Activated naive CD8-positive, alpha-beta T cell treated with anti-CD3 and anti-CD28 coated beads for 36 hours (primary cell): Measurements from ENCODE around the gene PABPN1L. TPM values are rescaled to one million over a fixed set of nuclear protein-coding genes. Genes with fewer than 3 reads are reported as not detected.

Experiments used
- DNase-seq: peaks from one replicate; pipeline ENCODE4 v3.0.0; 2021
- H3K27ac Mint-ChIP-seq: one replicate; pipeline ENCODE4 v1.8.0; 2022; ENCODE audit warnings: mild to moderate bottlenecking, moderate library complexity, mixed read lengths
- H3K27me3 Mint-ChIP-seq: one replicate; pipeline ENCODE4 v1.8.0; 2022; ENCODE audit warnings: mild to moderate bottlenecking, mixed read lengths
- H3K36me3 Mint-ChIP-seq: one replicate; pipeline ENCODE4 v1.8.0; 2021; ENCODE audit warnings: mild to moderate bottlenecking, mixed read lengths
- H3K4me1 Mint-ChIP-seq: one replicate; pipeline ENCODE4 v1.8.0; 2021; ENCODE audit warnings: mixed read lengths
- H3K4me3 Mint-ChIP-seq: one replicate; pipeline ENCODE4 v1.8.0; 2022; ENCODE audit warnings: mild to moderate bottlenecking, moderate library complexity, mixed read lengths
- H3K9me3 Mint-ChIP-seq: one replicate; pipeline ENCODE4 v1.8.0; 2022; ENCODE audit warnings: mixed read lengths
- total RNA-seq, 2 experiments: library from RNA; stranded (reverse); gene quantifications; one replicate each; pipeline ENCODE4 v1.2.3, GENCODE V29; 2021

Gene PABPN1L
- total RNA-seq, 2 experiments from 2014 or later: not detected

DNA sequence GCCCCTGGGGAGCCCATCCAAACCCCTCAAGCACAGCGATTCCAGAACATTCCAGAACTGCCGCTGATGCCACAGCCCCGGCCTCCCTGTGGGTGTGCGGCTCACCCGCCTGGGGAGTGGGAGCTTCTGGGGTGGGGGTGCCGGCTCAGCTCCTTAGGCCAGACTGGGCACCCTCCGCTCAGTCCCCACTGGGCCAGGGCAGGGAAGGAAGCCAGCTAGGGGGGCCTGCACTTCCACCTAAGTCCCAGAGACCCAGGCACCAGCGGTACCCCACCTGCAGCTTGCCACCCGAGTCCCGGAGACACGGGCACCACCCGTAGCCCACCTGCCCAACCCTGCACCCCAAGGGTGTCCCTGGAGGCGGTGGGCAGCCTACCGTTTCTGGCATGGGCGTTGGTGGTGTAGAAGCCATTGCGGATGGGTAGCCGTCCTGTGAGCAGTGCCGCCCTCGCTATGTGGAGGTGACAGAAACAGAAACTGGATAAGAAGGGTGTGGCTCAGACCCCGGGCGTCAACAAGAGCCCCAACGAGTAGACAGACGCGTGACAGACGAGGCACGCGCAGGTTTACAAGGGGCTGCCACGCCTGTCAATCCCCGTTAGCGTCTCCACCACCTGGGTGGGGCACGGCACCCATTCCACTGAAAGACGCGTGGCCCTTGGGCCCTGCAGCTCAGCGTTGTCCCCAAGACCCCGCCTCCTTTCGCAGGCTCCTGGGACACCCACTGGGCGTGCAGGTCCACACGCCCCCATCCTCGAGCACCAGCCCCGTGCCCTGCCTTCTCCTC is 24.7 kb downstream of the PABPN1L start:
- H3K27me3 Mint-ChIP-seq: no peaks in the 10 kb centered on the region

DNA sequence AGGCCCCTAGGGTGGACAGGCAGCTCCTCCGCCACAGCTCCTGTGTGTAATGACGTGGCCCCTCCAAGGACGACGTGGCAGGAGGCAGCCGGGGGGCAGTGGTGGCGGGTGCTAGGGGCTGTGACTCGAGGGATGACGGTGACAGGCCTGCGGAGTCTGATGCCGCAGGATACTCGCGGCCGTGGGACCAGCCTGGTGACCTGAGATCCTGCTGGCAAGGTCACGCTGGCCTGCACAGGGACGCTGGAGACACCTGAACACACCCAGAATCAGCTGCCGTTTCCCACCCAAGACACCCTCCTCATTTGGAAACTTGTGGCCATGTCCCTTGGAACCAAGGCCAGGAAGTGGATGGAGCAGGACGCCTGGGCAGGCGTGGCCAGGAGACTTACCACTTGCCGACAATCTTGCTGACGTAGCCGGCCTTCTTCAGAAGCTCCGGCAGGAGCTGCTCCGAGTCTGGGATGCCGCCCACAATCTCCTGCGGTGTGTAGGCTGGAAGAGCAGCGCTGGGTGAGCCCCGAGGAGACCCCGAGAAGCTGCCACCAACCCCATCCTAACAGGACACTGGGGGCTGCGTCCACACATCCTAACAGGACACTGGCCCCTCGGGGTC is 25.8 kb downstream of the PABPN1L start:
- Mint-ChIP-seq H3K27ac (no peak overlapping the region), H3K27me3 (no peaks in the 10 kb centered on the region), H3K4me1 (no peaks in the 10 kb centered on the region), H3K9me3 (no peaks in the 10 kb centered on the region), H3K36me3 (peaks cover 4% of the 10 kb centered on the region), H3K4me3 (no peak overlapping the region)
- DNase-seq: no peak

More for the DNA sequence above, 24.7 kb downstream of the PABPN1L start:
- H3K4me3 Mint-ChIP-seq: no peak overlapping the region
- peaks cover 1% of the 10 kb centered on the region for H3K4me1 Mint-ChIP-seq
- peaks cover 4% of the 10 kb centered on the region for H3K36me3 Mint-ChIP-seq
- no peaks in the 10 kb centered on the region for H3K9me3 Mint-ChIP-seq
- no peak for DNase-seq
- H3K27ac Mint-ChIP-seq: no peak overlapping the region

DNA sequence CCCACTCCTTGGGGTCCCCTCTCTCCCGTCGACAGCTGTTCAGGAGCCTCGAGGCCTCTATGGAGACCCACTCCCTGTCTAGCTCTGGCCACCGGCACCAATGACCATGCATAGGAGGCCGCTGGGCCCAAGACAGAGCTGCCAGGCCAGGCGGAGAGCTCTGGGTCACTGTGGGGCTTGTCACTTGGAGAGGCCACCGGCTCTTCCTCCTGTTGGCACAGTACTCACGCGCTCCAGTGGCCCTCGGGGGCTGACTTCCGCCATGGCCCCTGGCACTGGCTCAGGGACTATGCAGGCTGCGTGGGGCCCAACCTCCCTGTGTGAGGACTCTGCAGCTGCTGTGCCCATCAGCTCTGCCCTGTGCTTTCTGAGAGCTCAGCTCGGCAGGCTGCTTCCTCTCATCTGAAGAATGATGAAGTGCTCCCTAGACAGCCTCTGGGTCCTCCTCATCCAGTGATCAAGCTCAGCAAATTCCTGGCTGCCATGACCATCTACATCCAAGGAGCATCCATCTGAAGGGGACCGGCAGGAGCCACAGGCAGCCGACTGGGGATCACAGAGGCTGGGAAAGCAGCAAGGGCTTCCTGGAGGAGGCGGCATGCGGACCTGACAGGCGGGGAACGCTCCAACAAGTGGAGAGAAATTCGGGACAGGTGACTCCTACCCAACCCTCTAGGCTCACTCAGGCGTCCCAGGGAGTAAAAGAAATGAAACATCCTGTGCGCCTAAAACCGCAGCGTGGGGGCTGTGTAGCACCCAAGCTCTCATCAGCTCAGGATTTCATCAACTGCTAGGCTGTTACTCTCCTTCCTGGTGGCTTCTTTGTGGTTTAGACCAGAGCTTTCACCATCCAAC is 26.5 kb downstream of the PABPN1L start:
- no peaks in the 10 kb centered on the region for H3K4me1 Mint-ChIP-seq
- H3K27ac Mint-ChIP-seq: no peak overlapping the region
- no peaks in the 10 kb centered on the region for H3K9me3 Mint-ChIP-seq
- H3K4me3 Mint-ChIP-seq: no peak overlapping the region
- no peaks in the 10 kb centered on the region for H3K27me3 Mint-ChIP-seq
- H3K36me3 Mint-ChIP-seq: peaks cover 4% of the 10 kb centered on the region
- no peak for DNase-seq

DNA sequence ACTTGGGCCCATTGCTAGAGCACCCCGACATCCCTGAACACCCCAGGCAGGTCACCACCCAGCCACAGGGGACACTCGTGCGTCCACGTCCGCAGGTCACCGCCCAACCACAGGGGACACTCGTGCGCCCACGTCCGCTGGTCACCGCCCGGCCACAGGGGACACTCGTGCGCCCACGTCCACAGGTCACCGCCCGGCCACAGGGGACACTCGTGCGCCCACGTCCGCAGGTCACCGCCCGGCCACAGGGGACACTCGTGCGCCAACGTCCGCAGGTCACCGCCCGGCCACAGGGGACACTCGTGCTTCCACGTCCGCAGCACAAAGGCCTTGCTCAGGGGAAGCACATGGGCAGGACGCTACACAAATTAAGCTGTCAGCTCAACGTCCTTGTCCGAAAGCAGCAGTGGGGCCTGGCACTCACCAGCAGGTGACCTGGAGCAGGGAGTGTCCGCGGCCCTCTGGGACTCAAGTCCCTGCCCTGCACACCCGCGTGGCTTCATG is 27.4 kb downstream of the PABPN1L start:
- Mint-ChIP-seq H3K36me3 (peaks cover 4% of the 10 kb centered on the region), H3K27me3 (no peaks in the 10 kb centered on the region), H3K27ac (no peak overlapping the region), H3K9me3 (no peaks in the 10 kb centered on the region), H3K4me3 (no peak overlapping the region), H3K4me1 (no peaks in the 10 kb centered on the region)
- DNase-seq: no peak

DNA sequence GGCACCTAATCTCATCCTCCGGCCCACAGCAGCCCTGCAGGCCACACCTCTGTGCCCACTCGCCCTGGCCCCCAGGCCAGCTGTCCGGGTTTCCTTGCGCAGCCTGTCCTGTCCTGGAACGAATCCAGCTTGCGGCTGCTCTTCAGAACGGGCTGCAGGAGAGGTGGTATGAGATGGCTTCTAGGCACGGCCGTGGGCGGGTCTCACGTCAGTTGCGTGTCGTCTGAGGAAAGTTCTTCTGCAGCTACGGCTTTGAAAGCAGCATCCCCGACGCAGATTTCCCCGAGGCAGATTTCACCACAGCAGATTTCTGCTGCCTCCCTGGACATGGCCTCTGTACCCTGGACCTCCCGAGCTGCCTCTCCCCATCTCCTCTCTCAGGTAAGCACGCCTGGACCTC is 27.9 kb downstream of the PABPN1L start:
- Mint-ChIP-seq H3K27me3 (no peaks in the 10 kb centered on the region), H3K36me3 (peaks cover 4% of the 10 kb centered on the region), H3K27ac (no peak overlapping the region), H3K4me1 (no peaks in the 10 kb centered on the region), H3K9me3 (no peaks in the 10 kb centered on the region), H3K4me3 (no peak overlapping the region)
- DNase-seq: no peak

DNA sequence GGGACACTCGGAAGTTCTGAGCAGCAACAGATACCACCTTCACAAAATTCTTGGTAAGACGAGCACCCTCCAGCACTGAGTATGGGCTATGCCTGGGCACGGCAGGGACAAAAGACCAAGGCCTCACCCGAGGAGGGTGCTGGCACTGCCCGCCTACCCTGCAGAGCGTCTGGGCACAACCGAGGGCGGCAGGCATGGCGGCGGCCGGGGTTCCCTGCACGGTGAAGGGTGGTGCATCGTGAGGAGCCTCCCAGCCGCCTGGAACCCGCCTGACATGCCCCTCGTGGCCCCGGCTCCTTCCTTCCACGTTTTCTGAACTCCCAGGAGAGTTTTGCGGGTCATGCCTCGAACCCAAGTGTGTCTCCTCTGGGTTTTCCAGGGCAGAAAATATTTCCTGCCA is 28.7 kb downstream of the PABPN1L start:
- no peak for DNase-seq
- Mint-ChIP-seq H3K9me3 (no peaks in the 10 kb centered on the region), H3K27me3 (no peaks in the 10 kb centered on the region), H3K36me3 (peaks cover 4% of the 10 kb centered on the region), H3K4me1 (no peaks in the 10 kb centered on the region), H3K27ac (no peak overlapping the region), H3K4me3 (no peak overlapping the region)

DNA sequence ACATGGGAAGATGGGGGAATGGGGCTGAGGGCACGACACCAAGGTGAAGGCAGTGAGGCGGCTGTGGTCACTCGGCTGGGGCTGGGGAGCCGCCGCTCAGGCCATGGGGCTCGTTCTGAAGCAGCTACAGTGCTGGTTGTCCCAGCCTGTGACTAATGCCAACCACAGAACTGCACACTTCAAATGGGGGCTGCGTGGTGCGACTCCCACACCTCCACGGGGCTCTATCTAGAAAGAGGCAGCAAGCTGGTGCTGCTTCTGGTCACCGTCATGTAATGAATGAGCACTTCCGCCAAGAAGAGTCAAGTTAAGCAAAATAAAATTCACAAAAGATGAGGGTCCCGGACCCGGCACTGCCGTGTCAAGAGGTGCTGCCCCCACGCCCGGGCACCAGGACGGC is 29.7 kb downstream of the PABPN1L start:
- Mint-ChIP-seq H3K4me3 (no peak overlapping the region), H3K27me3 (no peaks in the 10 kb centered on the region), H3K27ac (no peak overlapping the region), H3K4me1 (no peaks in the 10 kb centered on the region), H3K9me3 (no peaks in the 10 kb centered on the region), H3K36me3 (peaks cover 4% of the 10 kb centered on the region)
- no peak for DNase-seq

DNA sequence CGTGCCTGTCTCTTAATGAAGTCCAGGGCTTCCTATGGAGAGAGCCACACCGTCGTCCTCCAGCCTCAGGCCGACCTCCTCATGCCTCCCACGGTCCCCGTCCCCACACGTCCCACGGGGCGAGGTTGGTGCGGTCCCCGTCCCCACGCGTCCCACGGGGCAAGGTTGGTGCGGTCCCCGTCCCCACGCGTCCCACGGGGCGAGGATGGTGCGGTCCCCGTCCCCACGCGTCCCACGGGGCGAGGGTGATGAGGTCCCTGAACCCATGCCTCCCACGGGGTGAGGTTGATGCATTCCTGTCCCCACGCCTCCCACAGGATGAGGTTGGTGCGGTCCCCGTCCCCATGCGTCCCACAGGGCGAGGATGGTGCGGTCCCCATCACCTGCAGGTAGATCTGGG is 30.6 kb downstream of the PABPN1L start:
- no peaks in the 10 kb centered on the region for H3K27me3 Mint-ChIP-seq
- no peak overlapping the region for H3K4me3 Mint-ChIP-seq
- DNase-seq: no peak
- H3K36me3 Mint-ChIP-seq: peaks cover 4% of the 10 kb centered on the region
- no peaks in the 10 kb centered on the region for H3K9me3 Mint-ChIP-seq
- no peaks in the 10 kb centered on the region for H3K4me1 Mint-ChIP-seq
- no peak overlapping the region for H3K27ac Mint-ChIP-seq

DNA sequence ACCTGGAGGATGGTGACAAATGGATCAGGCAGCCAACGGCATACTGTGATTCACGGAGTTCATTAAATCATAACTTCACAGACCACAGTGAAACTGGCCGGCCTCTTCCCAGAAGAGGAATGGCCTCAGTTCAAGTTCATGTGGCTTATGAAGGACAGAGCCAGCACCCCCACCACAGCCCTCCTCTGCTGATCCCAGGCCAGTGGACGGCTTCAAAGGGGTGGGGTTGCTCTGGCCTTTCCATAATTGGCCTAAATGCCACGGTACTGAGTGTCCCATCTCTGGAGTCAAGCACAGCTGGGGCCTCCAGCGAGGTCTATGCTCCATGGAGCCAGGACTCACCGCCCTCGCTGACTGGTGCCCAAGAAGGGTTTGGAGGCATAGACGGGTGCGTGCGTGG is 31.1 kb downstream of the PABPN1L start:
- Mint-ChIP-seq H3K4me1 (no peaks in the 10 kb centered on the region), H3K9me3 (no peaks in the 10 kb centered on the region), H3K27ac (no peak overlapping the region), H3K27me3 (no peaks in the 10 kb centered on the region), H3K4me3 (no peak overlapping the region), H3K36me3 (peaks cover 4% of the 10 kb centered on the region)
- no peak for DNase-seq

DNA sequence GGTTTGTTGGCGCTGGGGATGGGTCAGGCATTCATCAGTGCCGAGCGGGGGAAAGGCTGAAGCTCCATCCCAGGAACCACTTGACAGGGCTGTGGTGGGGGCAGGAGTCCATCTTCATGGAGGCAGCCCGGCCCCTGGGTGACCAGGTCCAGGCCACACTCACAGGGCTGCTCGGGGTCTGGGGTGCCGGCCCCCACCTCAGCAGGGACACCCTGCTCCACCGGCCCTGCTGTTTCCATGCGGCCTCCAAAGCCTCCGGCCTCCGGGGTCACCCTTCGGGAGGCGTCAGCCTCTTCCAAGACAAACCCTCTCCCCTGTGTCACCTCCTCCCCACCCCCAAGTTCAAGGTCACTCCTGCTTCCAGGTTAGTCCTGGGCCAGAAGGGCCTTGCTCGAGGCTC is 31.8 kb downstream of the PABPN1L start:
- Mint-ChIP-seq H3K27me3 (no peaks in the 10 kb centered on the region), H3K4me3 (no peak overlapping the region), H3K27ac (no peak overlapping the region), H3K36me3 (no peaks in the 10 kb centered on the region), H3K4me1 (no peaks in the 10 kb centered on the region), H3K9me3 (no peaks in the 10 kb centered on the region)
- no peak for DNase-seq

DNA sequence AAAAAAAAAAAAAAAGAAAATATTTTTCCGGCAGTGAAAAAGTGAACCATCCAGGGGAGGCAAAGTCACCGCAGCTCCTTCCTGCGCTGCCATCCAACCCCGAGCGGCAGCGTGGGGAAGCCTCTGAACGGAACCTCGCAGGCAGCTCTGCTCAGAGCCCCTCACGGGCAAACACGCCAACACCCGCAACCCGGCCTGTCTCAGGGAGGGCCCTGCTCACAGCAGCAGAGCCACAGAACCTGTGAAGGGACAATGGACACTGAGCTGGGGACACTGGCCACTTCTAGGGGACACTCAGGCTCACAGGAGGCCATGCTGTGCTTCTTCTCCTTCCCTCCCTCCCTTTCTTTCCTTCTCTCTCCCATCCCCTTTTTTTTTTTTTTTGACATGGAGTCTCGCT is 33.4 kb downstream of the PABPN1L start:
- Mint-ChIP-seq H3K27me3 (no peaks in the 10 kb centered on the region), H3K36me3 (no peaks in the 10 kb centered on the region), H3K27ac (no peak overlapping the region), H3K4me1 (no peaks in the 10 kb centered on the region), H3K4me3 (no peak overlapping the region), H3K9me3 (no peaks in the 10 kb centered on the region)
- DNase-seq: no peak

DNA sequence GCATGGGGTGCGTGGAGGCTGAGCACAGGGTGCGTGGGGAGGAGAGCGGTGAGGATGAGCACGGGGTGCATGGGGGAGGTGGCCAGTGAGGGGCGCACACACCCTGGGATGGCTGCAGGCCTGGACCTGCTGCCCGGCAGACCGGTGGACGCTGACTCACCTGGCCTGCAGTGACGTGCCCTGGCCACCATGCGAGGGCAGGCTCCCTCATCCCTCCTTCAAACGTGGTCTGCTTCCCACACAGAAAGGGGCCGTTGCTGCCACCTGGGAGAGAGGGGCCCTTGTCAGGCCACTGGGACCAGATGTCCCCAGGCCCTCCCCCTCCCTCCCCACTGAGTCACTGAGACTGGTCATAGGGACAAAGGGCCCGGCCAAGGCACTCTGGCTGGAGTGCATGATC is 34.6 kb downstream of the PABPN1L start:
- DNase-seq: no peak
- H3K4me3 Mint-ChIP-seq: no peak overlapping the region
- H3K9me3 Mint-ChIP-seq: no peaks in the 10 kb centered on the region
- H3K36me3 Mint-ChIP-seq: no peaks in the 10 kb centered on the region
- no peaks in the 10 kb centered on the region for H3K27me3 Mint-ChIP-seq
- H3K4me1 Mint-ChIP-seq: no peaks in the 10 kb centered on the region
- H3K27ac Mint-ChIP-seq: no peak overlapping the region

DNA sequence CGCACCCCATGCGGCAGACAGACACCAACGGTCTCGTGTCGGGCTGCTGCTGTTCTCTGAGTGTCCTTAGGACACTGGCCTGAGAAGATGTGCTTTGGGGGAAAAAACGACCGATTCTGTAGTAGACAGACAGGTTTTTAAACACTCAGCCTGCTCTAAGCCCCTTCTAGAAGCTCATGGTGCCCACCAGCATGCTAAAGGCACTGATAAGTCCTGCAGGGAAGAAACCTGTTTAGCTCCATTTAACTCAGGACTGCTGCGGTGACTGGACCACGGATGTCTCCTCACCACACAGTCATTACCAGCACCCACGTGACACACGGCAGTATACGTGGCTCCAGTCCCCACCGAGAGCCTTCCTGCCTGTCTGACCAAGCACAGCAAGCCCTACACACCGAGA is 35.7 kb downstream of the PABPN1L start:
- no peak for DNase-seq
- Mint-ChIP-seq H3K36me3 (no peaks in the 10 kb centered on the region), H3K27ac (no peak overlapping the region), H3K4me1 (no peaks in the 10 kb centered on the region), H3K9me3 (no peaks in the 10 kb centered on the region), H3K27me3 (no peaks in the 10 kb centered on the region), H3K4me3 (no peak overlapping the region)

DNA sequence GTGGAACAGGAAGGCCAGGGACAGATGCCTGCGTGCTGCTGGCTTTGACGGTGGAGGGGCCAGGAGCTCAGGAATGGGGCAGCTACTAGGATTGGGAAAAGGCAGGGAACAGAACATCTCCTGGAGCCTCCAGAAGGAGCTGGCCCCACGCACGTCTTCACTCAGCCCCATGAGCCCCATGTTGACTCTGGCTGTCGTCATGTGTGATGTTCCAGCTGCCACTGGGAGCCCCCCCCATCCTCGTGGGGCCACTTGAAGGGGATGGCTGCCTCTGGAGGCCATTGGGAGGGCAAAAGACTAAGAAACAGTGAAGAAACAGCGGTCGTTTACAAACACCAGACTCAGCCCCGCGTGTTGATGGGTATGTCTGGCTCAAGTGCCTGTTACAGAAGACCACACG is 36.2 kb downstream of the PABPN1L start:
- Mint-ChIP-seq H3K9me3 (no peaks in the 10 kb centered on the region), H3K27me3 (no peaks in the 10 kb centered on the region), H3K36me3 (no peaks in the 10 kb centered on the region), H3K27ac (no peak overlapping the region), H3K4me1 (no peaks in the 10 kb centered on the region), H3K4me3 (no peak overlapping the region)
- no peak for DNase-seq

DNA sequence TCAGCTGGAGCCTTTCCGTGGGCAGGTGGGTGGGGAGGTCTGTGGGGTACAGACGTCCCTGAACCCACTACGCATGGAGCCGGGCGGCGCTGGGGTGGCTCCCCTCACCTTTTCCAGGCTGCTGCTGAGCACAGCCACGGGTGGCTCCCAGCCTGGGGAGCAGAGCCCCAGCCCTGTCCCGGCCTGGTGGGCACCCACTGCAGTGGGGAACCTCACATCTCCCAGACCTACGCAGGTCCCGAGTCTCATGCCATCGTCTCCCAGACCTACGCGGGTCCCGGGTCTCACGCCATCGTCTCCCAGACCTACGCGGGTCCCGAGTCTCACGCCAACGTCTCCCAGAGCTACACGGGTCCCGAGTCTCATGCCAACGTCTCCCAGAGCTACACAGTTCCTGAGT is 37.7 kb downstream of the PABPN1L start:
- no peak for DNase-seq
- Mint-ChIP-seq H3K27ac (no peak overlapping the region), H3K9me3 (no peaks in the 10 kb centered on the region), H3K27me3 (no peaks in the 10 kb centered on the region), H3K4me1 (no peaks in the 10 kb centered on the region), H3K4me3 (no peak overlapping the region), H3K36me3 (no peaks in the 10 kb centered on the region)
